SH-SY5Y (cell line): ENCODE results near the gene ZXDC.

Source experiments
- GATA2 ChIP-seq: IDR thresholded peaks from 2 replicates; pipeline ENCODE4 v1.6.1; 2011; ENCODE audit warnings: mild to moderate bottlenecking, low read depth, low read length
- GATA3 ChIP-seq: IDR thresholded peaks from 2 replicates; pipeline ENCODE4 v1.6.1; 2011; ENCODE audit warnings: low read depth, mild to moderate bottlenecking, low read length, moderate library complexity

DNA sequence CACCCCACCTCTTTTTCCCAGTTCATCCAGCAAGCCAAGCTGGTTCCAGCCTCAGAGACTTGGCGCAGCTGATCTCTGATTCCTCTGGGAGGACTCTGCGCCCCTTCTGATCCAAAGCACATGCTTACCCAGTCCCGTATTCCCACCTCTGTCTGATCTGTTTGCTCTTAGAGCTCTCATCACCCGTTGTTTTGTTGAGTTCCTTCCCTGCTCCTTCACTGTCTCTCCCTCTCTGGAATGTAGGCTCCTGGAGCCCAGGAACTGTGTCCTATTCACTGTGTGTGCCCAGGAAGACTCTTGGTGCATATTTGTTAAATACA is 1.3 kb upstream of the ZXDC start:
- no peak for TF ChIP-seq GATA2
- TF ChIP-seq GATA3: no peak
